Left ventricle myocardium inferior (tissue), 1 donor: ENCODE results near the gene FSIP2. TPM values are rescaled to one million over a fixed set of nuclear protein-coding genes. Genes with fewer than 3 reads are reported as not detected.

Experiments
- DNase-seq: peaks from one replicate; pipeline ENCODE4 v3.0.0-alpha.2; 2020
- H3K27ac ChIP-seq: fragments of 200-600 bp; replicated peaks from 2 replicates; pipeline ENCODE4 v1.8.0; 2021
- H3K27me3 ChIP-seq: fragments of 200-600 bp; 2 replicates; pipeline ENCODE4 v1.8.0; 2021; ENCODE audit warnings: low read depth
- H3K36me3 ChIP-seq: fragments of 200-600 bp; 2 replicates; pipeline ENCODE4 v1.8.0; 2021
- H3K4me1 ChIP-seq: fragments of 200-600 bp; 2 replicates; pipeline ENCODE4 v1.8.0; 2021
- H3K4me3 ChIP-seq: fragments of 200-600 bp; 2 replicates; pipeline ENCODE4 v1.8.0; 2021; ENCODE audit warnings: mild to moderate bottlenecking, moderate library complexity
- H3K9me3 ChIP-seq: fragments of 200-600 bp; replicated peaks from 2 replicates; pipeline ENCODE4 v1.8.0; 2021
- intact Hi-C: fragments of 100-400 bp; cut with micrococcal nuclease; formaldehyde crosslinking; loops from one replicate; pipeline ENCODE4 v1.11.0; 2022
- total RNA-seq: library from RNA; stranded (reverse); fragmentation: NEBNext Ultra II Directional; extraction: Animal tissue kit (Norgen Biotek cat#: 25700); gene quantifications from one replicate; pipeline ENCODE4 v1.2.1, GENCODE V29; 2021
- TF ChIP-seq, protein P1 (sequence below): fragments of 200-600 bp; IDR thresholded peaks from 2 replicates; pipeline ENCODE4 v1.8.0; 2021; ENCODE audit warnings: antibody characterized with exemption, mild to moderate bottlenecking, borderline replicate concordance
- donor health status: DM: no; HTN: yes; CAD: no; lungs with severe emphysema.

The FSIP2 gene
- total RNA-seq, 1 donor from 2014 or later = 0.05 TPM

- Histone ChIP-seq H3K27me3 (no peaks in the 10 kb centered on the region), H3K27ac (no peak overlapping the region), H3K4me1 (no peaks in the 10 kb centered on the region), H3K36me3 (no peaks in the 10 kb centered on the region), H3K4me3 (no peak overlapping the region), H3K9me3 (no peaks in the 10 kb centered on the region)
- TF ChIP-seq, protein P1, sequence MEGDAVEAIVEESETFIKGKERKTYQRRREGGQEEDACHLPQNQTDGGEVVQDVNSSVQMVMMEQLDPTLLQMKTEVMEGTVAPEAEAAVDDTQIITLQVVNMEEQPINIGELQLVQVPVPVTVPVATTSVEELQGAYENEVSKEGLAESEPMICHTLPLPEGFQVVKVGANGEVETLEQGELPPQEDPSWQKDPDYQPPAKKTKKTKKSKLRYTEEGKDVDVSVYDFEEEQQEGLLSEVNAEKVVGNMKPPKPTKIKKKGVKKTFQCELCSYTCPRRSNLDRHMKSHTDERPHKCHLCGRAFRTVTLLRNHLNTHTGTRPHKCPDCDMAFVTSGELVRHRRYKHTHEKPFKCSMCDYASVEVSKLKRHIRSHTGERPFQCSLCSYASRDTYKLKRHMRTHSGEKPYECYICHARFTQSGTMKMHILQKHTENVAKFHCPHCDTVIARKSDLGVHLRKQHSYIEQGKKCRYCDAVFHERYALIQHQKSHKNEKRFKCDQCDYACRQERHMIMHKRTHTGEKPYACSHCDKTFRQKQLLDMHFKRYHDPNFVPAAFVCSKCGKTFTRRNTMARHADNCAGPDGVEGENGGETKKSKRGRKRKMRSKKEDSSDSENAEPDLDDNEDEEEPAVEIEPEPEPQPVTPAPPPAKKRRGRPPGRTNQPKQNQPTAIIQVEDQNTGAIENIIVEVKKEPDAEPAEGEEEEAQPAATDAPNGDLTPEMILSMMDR = no peak
- DNase-seq = no peak
- intact Hi-C loops = no loop called here
Observed at GRCh38 chr2:185811580-185811979, 73.0 kb downstream of the FSIP2 start.

- Histone ChIP-seq H3K27ac (no peak overlapping the region), H3K9me3 (peaks cover 20% of the 10 kb centered on the region), H3K4me3 (no peak overlapping the region), H3K27me3 (no peaks in the 10 kb centered on the region), H3K36me3 (no peaks in the 10 kb centered on the region), H3K4me1 (no peaks in the 10 kb centered on the region)
- intact Hi-C loops = no loop called here
- TF ChIP-seq, protein P1 = no peak
- DNase-seq = no peak
Observed at GRCh38 chr2:185813707-185814106, 75.1 kb downstream of the FSIP2 start.

GRCh38 chr2:185817991-185818390 is 79.4 kb downstream of the FSIP2 start:
- H3K4me3 ChIP-seq = no peak overlapping the region
- peaks cover 40% of the 10 kb centered on the region for H3K9me3 ChIP-seq
- no peaks in the 10 kb centered on the region for H3K36me3 ChIP-seq
- TF ChIP-seq, protein P1 = no peak
- H3K27ac ChIP-seq = no peak overlapping the region
- no peaks in the 10 kb centered on the region for H3K27me3 ChIP-seq
- DNase-seq = no peak
- intact Hi-C loops = no loop called here
- H3K4me1 ChIP-seq = no peaks in the 10 kb centered on the region

- Histone ChIP-seq H3K27ac (no peak overlapping the region), H3K27me3 (no peaks in the 10 kb centered on the region), H3K36me3 (no peaks in the 10 kb centered on the region), H3K4me3 (no peak overlapping the region), H3K9me3 (peaks cover 51% of the 10 kb centered on the region), H3K4me1 (no peaks in the 10 kb centered on the region)
- intact Hi-C loops = no loop called here
- DNase-seq = no peak
- TF ChIP-seq, protein P1 = no peak
Observed at GRCh38 chr2:185821467-185821866, 82.9 kb downstream of the FSIP2 start.

GRCh38 chr2:185823773-185824172 is 85.2 kb downstream of the FSIP2 start:
- TF ChIP-seq, protein P1 = no peak
- intact Hi-C loops = no loop called here
- Histone ChIP-seq H3K36me3 (no peaks in the 10 kb centered on the region), H3K4me3 (no peak overlapping the region), H3K27ac (no peak overlapping the region), H3K4me1 (no peaks in the 10 kb centered on the region), H3K9me3 (peaks cover 30% of the 10 kb centered on the region), H3K27me3 (no peaks in the 10 kb centered on the region)
- DNase-seq = no peak

GRCh38 chr2:185825557-185825956 is 87.0 kb downstream of the FSIP2 start:
- Histone ChIP-seq H3K27ac (no peak overlapping the region), H3K4me3 (no peak overlapping the region), H3K4me1 (no peaks in the 10 kb centered on the region), H3K36me3 (no peaks in the 10 kb centered on the region), H3K27me3 (no peaks in the 10 kb centered on the region), H3K9me3 (peaks cover 12% of the 10 kb centered on the region)
- TF ChIP-seq, protein P1 = no peak
- no peak for DNase-seq
- intact Hi-C loops = no loop called here
